DND-41 (cell line): ENCODE measurements around the gene KIF11.

Source experiments
- CTCF ChIP-seq: IDR thresholded peaks from 2 replicates; pipeline ENCODE4 v1.5.1; 2012; ENCODE audit warnings: borderline replicate concordance, low read length, moderate library complexity, mild to moderate bottlenecking; ENCODE audit not compliant: poor library complexity, severe bottlenecking; ENCODE audit errors: extremely low read depth
- EZH2 ChIP-seq: IDR thresholded peaks from 3 replicates; pipeline ENCODE4 v1.6.1; 2012; ENCODE audit warnings: borderline replicate concordance, low read depth, mild to moderate bottlenecking, moderate library complexity, low read length, inconsistent platforms; ENCODE audit not compliant: severe bottlenecking

DNA sequence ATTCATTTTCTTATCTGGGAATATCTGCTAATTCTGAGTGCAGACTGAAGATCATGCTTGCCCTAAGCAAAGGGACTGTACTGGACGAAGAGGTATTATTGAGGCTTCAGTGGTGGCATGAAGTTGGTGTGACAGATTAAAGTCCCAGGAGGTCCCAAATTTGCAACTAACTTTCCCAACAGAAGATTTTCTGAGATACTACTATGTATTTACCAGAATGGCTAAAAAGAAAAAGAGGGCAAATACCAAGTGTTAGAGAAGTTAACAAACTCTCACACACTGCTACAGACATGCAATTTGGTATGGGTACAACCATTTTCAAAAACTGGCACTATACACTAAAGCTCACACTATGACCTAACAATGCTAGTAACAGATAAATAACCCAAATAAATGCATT, 47.4 kb upstream of the KIF11 start:
- no peak for TF ChIP-seq CTCF
- TF ChIP-seq EZH2: no peak
